Gastroesophageal sphincter (tissue), 3 donors: ENCODE measurements around the gene SLC10A6.

Experiments
- CTCF ChIP-seq, 4 experiments: fragments of 200-600 bp in 2 of 4; fragments of 450-650 bp in 2 of 4; sonication (generic) in 1 of 4; IDR thresholded peaks; one replicate each; pipeline ENCODE4 v1.5.1; 2017 to 2019; ENCODE audit warnings: antibody characterized with exemption in 4 of 4, mild to moderate bottlenecking in 2 of 4, moderate library complexity in 2 of 4
- POLR2AphosphoS5 ChIP-seq: sonication (generic); formaldehyde crosslinking; IDR thresholded peaks from one replicate; pipeline ENCODE4 v1.6.1; 2017; ENCODE audit warnings: antibody characterized with exemption

- TF ChIP-seq POLR2AphosphoS5 (no peak), CTCF (IDR thresholded peaks at IDR 0.05) (no peak)
Observed at GRCh38 chr4:86818211-86818610, 31.0 kb downstream of the SLC10A6 start.
